ENCODE data around the gene MACIR.

The MACIR gene

GRCh38 chr5:103286622-103287021, 28.1 kb downstream of the MACIR start:
- H2BK120ac ChIP-seq (ENCODE audit: insufficient read depth, low read length, poor library complexity) = no peak overlapping the region
- no peak overlapping the region for H4K12ac ChIP-seq (ENCODE audit: low read depth, low read length)
- no peaks in the 10 kb centered on the region for H3K79me2 ChIP-seq (ENCODE audit: control insufficient read depth, insufficient read depth, low read length, poor library complexity)
- no peak overlapping the region for H2BK12ac ChIP-seq (ENCODE audit: low read length)
- H3K18ac ChIP-seq (ENCODE audit: low read length) = no peak overlapping the region
- H3K27me3 ChIP-seq (ENCODE audit: insufficient read depth, low read length) = no peaks in the 10 kb centered on the region
- H3K4me3 ChIP-seq (ENCODE audit: low read depth, low read length) = no peak overlapping the region
- WGBS (ENCODE audit: extremely low coverage, insufficient coverage, insufficient read length) = no CpG with 5 or more reads among the region's 3 CpGs
- no peak for DNase-seq
- peaks cover 2% of the 10 kb centered on the region for H3K79me1 ChIP-seq (ENCODE audit: low read length)
- H3K27ac ChIP-seq (ENCODE audit: low read depth, low read length) = no peak overlapping the region
- H4K91ac ChIP-seq (ENCODE audit: low read depth, low read length) = no peak overlapping the region
- no peak overlapping the region for H3K9ac ChIP-seq (ENCODE audit: low read length)
- H3K9me3 ChIP-seq (ENCODE audit: insufficient read depth, low read depth, low read length) = no peaks in the 10 kb centered on the region
- no peak overlapping the region for H3K4ac ChIP-seq (ENCODE audit: low read depth, low read length)
- H3K14ac ChIP-seq (ENCODE audit: low read length) = no peak overlapping the region
- H4K8ac ChIP-seq (ENCODE audit: low read depth, low read length) = no peak overlapping the region
- H2AFZ ChIP-seq (ENCODE audit: insufficient read depth, low read length, poor library complexity) = no peak overlapping the region
- no peak overlapping the region for H2AK5ac ChIP-seq (ENCODE audit: low read length)
- no peak overlapping the region for H3K23ac ChIP-seq (ENCODE audit: low read length)
- peaks cover under 1 to 1% of the 10 kb centered on the region in 2 experiments for H3K36me3 ChIP-seq (ENCODE audit: control insufficient read depth in 1 of 2, insufficient read depth in 2 of 2, low read length in 2 of 2)
- no peak overlapping the region for H3K4me2 ChIP-seq (ENCODE audit: low read length)
- peaks cover 2 to 4% of the 10 kb centered on the region in 2 experiments for H3K4me1 ChIP-seq (ENCODE audit: control insufficient read depth in 1 of 2, insufficient read depth in 2 of 2, low read length in 2 of 2)
- no peak overlapping the region for H2BK5ac ChIP-seq (ENCODE audit: low read depth, low read length, poor library complexity)

DNA sequence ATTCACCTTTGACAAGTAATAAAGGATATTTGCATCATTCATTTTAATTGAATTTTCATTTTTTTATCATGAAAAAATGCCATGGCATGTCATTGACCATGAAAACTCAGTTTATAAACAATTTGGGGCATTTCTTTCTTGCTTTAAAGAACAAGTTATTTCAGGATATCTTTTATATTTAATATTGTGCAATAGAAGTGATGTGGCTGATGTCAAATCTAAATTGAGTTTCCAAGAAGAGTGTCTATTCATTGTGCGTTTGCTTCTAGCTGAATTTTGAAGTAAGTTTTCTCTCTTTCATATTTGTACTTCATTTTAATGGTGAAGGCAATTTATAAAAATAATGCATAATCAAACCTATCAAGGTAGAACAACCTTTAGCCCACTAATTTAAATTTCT, 30.5 kb downstream of the MACIR start:
- no peak overlapping the region for H4K8ac ChIP-seq (ENCODE audit: low read depth, low read length)
- H3K14ac ChIP-seq (ENCODE audit: low read length) = no peak overlapping the region
- no peak for DNase-seq
- H3K4me3 ChIP-seq (ENCODE audit: low read depth, low read length) = no peak overlapping the region
- H3K4me2 ChIP-seq (ENCODE audit: low read length) = no peak overlapping the region
- H2BK120ac ChIP-seq (ENCODE audit: insufficient read depth, low read length, poor library complexity) = no peak overlapping the region
- H3K23ac ChIP-seq (ENCODE audit: low read length) = no peak overlapping the region
- no peak overlapping the region for H4K12ac ChIP-seq (ENCODE audit: low read depth, low read length)
- H4K91ac ChIP-seq (ENCODE audit: low read depth, low read length) = no peak overlapping the region
- no peak overlapping the region for H3K4ac ChIP-seq (ENCODE audit: low read depth, low read length)
- no peak overlapping the region for H3K27ac ChIP-seq (ENCODE audit: low read depth, low read length)
- no peaks in the 10 kb centered on the region for H3K9me3 ChIP-seq (ENCODE audit: insufficient read depth, low read depth, low read length)
- H3K79me1 ChIP-seq (ENCODE audit: low read length) = no peaks in the 10 kb centered on the region
- no peaks in the 10 kb centered on the region for H3K79me2 ChIP-seq (ENCODE audit: control insufficient read depth, insufficient read depth, low read length, poor library complexity)
- H3K4me1 ChIP-seq (ENCODE audit: control insufficient read depth in 1 of 2, insufficient read depth in 2 of 2, low read length in 2 of 2) = no peaks in the 10 kb centered on the region
- no peak overlapping the region for H2AK5ac ChIP-seq (ENCODE audit: low read length)
- no peaks in the 10 kb centered on the region for H3K27me3 ChIP-seq (ENCODE audit: insufficient read depth, low read length)
- WGBS (ENCODE audit: extremely low coverage, insufficient coverage, insufficient read length) = no CpG with 5 or more reads among the region's 1 CpG
- H3K36me3 ChIP-seq (ENCODE audit: control insufficient read depth in 1 of 2, insufficient read depth in 2 of 2, low read length in 2 of 2) = no peaks in the 10 kb centered on the region
- H3K9ac ChIP-seq (ENCODE audit: low read length) = no peak overlapping the region
- H2BK5ac ChIP-seq (ENCODE audit: low read depth, low read length, poor library complexity) = no peak overlapping the region
- H2BK12ac ChIP-seq (ENCODE audit: low read length) = no peak overlapping the region
- H3K18ac ChIP-seq (ENCODE audit: low read length) = no peak overlapping the region
- no peak overlapping the region for H2AFZ ChIP-seq (ENCODE audit: insufficient read depth, low read length, poor library complexity)

- H3K27me3 ChIP-seq (ENCODE audit: insufficient read depth, low read length) = no peaks in the 10 kb centered on the region
- H3K27ac ChIP-seq (ENCODE audit: low read depth, low read length) = no peak overlapping the region
- no peak overlapping the region for H2AFZ ChIP-seq (ENCODE audit: insufficient read depth, low read length, poor library complexity)
- no peak overlapping the region for H3K4me2 ChIP-seq (ENCODE audit: low read length)
- H2BK120ac ChIP-seq (ENCODE audit: insufficient read depth, low read length, poor library complexity) = no peak overlapping the region
- H2AK5ac ChIP-seq (ENCODE audit: low read length) = no peak overlapping the region
- no peak overlapping the region for H3K18ac ChIP-seq (ENCODE audit: low read length)
- no CpG with 5 or more reads among the region's 1 CpG for WGBS (ENCODE audit: extremely low coverage, insufficient coverage, insufficient read length)
- H2BK5ac ChIP-seq (ENCODE audit: low read depth, low read length, poor library complexity) = no peak overlapping the region
- no peaks in the 10 kb centered on the region for H3K79me2 ChIP-seq (ENCODE audit: control insufficient read depth, insufficient read depth, low read length, poor library complexity)
- H3K4me1 ChIP-seq (ENCODE audit: control insufficient read depth in 1 of 2, insufficient read depth in 2 of 2, low read length in 2 of 2) = peaks cover 0 to 2% of the 10 kb centered on the region in 2 experiments
- no peak overlapping the region for H4K12ac ChIP-seq (ENCODE audit: low read depth, low read length)
- H4K8ac ChIP-seq (ENCODE audit: low read depth, low read length) = no peak overlapping the region
- H3K9me3 ChIP-seq (ENCODE audit: insufficient read depth, low read depth, low read length) = no peaks in the 10 kb centered on the region
- no peaks in the 10 kb centered on the region for H3K36me3 ChIP-seq (ENCODE audit: control insufficient read depth in 1 of 2, insufficient read depth in 2 of 2, low read length in 2 of 2)
- no peak overlapping the region for H4K91ac ChIP-seq (ENCODE audit: low read depth, low read length)
- no peak overlapping the region for H3K4ac ChIP-seq (ENCODE audit: low read depth, low read length)
- DNase-seq = no peak
- H2BK12ac ChIP-seq (ENCODE audit: low read length) = no peak overlapping the region
- peaks cover 2% of the 10 kb centered on the region for H3K79me1 ChIP-seq (ENCODE audit: low read length)
- H3K14ac ChIP-seq (ENCODE audit: low read length) = no peak overlapping the region
- H3K9ac ChIP-seq (ENCODE audit: low read length) = no peak overlapping the region
- no peak overlapping the region for H3K23ac ChIP-seq (ENCODE audit: low read length)
- H3K4me3 ChIP-seq (ENCODE audit: low read depth, low read length) = no peak overlapping the region
These were observed 32.3 kb downstream of the MACIR start for GRCh38 chr5:103290846-103291245.

- H4K91ac ChIP-seq (ENCODE audit: low read depth, low read length) = no peak overlapping the region
- no peak overlapping the region for H3K23ac ChIP-seq (ENCODE audit: low read length)
- H3K36me3 ChIP-seq (ENCODE audit: control insufficient read depth in 1 of 2, insufficient read depth in 2 of 2, low read length in 2 of 2) = no peaks in the 10 kb centered on the region
- H3K27ac ChIP-seq (ENCODE audit: low read depth, low read length) = no peak overlapping the region
- no peaks in the 10 kb centered on the region for H3K27me3 ChIP-seq (ENCODE audit: insufficient read depth, low read length)
- H3K9ac ChIP-seq (ENCODE audit: low read length) = no peak overlapping the region
- no peak overlapping the region for H2BK5ac ChIP-seq (ENCODE audit: low read depth, low read length, poor library complexity)
- H4K12ac ChIP-seq (ENCODE audit: low read depth, low read length) = no peak overlapping the region
- no peak overlapping the region for H3K4ac ChIP-seq (ENCODE audit: low read depth, low read length)
- H3K4me3 ChIP-seq (ENCODE audit: low read depth, low read length) = no peak overlapping the region
- no CpG with 5 or more reads among the region's 4 CpGs for WGBS (ENCODE audit: extremely low coverage, insufficient coverage, insufficient read length)
- no peak overlapping the region for H3K4me2 ChIP-seq (ENCODE audit: low read length)
- no peak overlapping the region for H2BK120ac ChIP-seq (ENCODE audit: insufficient read depth, low read length, poor library complexity)
- no peak overlapping the region for H2BK12ac ChIP-seq (ENCODE audit: low read length)
- peaks cover 2 to 3% of the 10 kb centered on the region in 2 experiments for H3K4me1 ChIP-seq (ENCODE audit: control insufficient read depth in 1 of 2, insufficient read depth in 2 of 2, low read length in 2 of 2)
- H3K79me2 ChIP-seq (ENCODE audit: control insufficient read depth, insufficient read depth, low read length, poor library complexity) = no peaks in the 10 kb centered on the region
- H2AK5ac ChIP-seq (ENCODE audit: low read length) = no peak overlapping the region
- H2AFZ ChIP-seq (ENCODE audit: insufficient read depth, low read length, poor library complexity) = no peak overlapping the region
- H3K18ac ChIP-seq (ENCODE audit: low read length) = no peak overlapping the region
- no peak overlapping the region for H3K14ac ChIP-seq (ENCODE audit: low read length)
- no peaks in the 10 kb centered on the region for H3K9me3 ChIP-seq (ENCODE audit: insufficient read depth, low read depth, low read length)
- DNase-seq = no peak
- H3K79me1 ChIP-seq (ENCODE audit: low read length) = peaks cover 2% of the 10 kb centered on the region
- no peak overlapping the region for H4K8ac ChIP-seq (ENCODE audit: low read depth, low read length)
These were observed 33.0 kb downstream of the MACIR start for GRCh38 chr5:103291606-103292005.
